IPS DF 4.7 (cell line): ENCODE data around the gene AIMP1.

Source experiments
- DNase-seq: peaks from one replicate; pipeline ENCODE4 v3.0.0-alpha.2; 2013; ENCODE audit warnings: low spot score; ENCODE audit errors: extremely low read depth

AIMP1 gene

DNA sequence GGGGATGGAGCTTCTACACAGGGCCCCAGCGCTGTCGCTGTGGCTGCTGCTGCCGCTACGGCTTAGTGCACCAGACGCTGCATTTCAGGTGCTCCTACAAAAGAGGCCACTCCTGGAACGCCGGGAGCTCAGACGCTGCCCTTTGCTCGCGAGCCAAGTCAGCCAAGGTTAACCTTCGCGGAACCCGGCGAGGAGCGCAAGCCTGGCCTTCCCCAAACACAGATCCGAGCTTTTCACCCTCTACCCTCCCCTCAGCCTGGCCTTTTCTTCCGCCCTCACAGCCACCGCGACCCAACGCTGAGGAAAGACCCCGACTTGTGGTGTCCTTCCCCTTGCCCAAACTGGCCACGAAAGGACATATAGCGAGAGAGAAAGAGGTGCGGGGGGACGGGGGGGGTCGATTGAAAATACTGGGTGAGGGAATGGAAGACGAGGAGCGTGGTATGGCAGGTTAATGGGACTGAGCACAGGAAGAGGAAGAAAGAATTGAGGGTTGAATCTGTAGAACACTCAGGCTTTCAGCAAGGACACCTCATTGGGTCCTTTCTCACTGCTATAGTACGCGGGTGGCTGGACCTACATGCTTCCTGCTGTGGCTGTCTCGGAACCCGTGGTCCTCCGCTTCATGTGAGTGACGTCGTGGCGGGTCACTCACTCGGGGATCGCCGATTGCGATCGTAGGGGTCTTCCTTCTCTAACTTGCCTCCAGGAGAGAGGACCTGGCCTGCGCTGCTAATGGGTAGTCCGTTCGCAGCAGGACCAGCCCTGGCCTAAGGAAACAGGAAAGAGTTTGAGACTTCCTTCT lies at the start of gene AIMP1, which contains the start of gene TBCK:
TSS of gene AIMP1 (plus strand) at position 583 of the 805 bp plus-strand sequence. CDS start 8,460 bp downstream, outside the sequence.
TSS of gene TBCK (minus strand) at position 242 of the 805 bp plus-strand sequence. CDS start 7,249 bp downstream, outside the sequence.
- peak; percentile 71 for DNase-seq

DNA sequence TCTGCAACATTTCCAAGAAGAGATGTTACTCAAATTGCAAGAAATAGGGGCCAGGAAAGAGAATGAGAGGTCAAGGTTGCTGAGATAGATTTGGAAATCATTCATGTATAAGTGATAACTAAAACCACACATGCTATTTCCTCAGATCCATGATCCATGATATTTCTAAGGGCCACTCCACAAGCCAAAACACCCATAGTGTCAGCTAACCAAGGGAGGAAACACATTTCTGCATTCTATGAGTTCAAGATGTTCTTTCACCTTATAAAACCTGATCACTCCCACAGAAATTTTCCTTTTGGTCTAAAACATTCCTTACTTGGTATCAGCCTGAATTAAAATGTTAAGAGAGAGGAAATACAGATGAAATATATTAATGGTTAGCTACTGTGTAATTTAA lies 47.6 kb upstream of the AIMP1 start:
- DNase-seq = no peak

DNA sequence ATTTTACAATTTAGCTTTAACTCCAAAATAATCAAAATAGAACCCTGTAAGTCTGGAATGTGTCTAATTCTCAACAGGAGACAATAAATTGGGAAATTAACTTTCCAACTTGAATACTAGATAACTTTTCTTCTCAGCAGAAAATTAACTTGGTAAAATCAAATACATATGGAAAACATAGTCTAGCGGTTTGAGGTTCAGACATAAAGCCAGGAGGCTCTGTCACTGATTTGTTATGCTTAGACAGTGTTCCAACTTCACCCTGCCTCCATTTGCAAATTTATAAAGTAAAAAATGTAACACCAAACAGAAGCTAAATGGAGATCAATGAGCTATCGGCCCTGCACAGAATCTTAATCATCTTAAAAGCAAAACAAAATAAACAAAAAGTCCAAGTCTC lies 46.6 kb upstream of the AIMP1 start:
- no peak for DNase-seq

- DNase-seq = no peak
Observed at GRCh38 chr4:106270736-106271135, 45.6 kb upstream of the AIMP1 start.

- no peak for DNase-seq
Observed at GRCh38 chr4:106273831-106274230, 42.5 kb upstream of the AIMP1 start.

GRCh38 chr4:106277140-106277675 lies 39.1 kb upstream of the AIMP1 start:
- no peak for DNase-seq

- no peak for DNase-seq
Observed at GRCh38 chr4:106284227-106284626, 32.1 kb upstream of the AIMP1 start.

- no peak for DNase-seq
Observed at GRCh38 chr4:106286611-106287010, 29.7 kb upstream of the AIMP1 start.

- DNase-seq = no peak
Observed at GRCh38 chr4:106287353-106287969, 28.9 kb upstream of the AIMP1 start.

DNA sequence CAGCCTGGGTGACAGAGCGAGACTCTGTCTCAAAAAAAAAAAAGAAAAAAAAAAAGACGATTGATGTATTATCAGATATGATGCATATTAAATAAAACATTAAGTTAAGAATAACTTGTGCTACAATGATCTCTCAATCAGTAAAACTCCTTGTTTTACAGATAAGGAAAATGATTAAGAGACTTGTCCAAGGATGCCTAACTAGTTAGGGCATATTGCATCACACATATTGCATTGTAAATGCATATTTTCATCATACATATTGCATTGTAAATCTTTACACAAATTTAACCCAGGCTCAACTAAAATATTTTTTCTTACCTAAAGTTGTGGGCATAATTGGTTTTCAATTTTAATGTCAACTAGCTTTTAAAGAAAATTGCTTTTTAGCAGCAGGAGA lies 26.6 kb upstream of the AIMP1 start:
- no peak for DNase-seq

- DNase-seq = no peak
Observed at GRCh38 chr4:106291678-106292077, 24.7 kb upstream of the AIMP1 start.

DNA sequence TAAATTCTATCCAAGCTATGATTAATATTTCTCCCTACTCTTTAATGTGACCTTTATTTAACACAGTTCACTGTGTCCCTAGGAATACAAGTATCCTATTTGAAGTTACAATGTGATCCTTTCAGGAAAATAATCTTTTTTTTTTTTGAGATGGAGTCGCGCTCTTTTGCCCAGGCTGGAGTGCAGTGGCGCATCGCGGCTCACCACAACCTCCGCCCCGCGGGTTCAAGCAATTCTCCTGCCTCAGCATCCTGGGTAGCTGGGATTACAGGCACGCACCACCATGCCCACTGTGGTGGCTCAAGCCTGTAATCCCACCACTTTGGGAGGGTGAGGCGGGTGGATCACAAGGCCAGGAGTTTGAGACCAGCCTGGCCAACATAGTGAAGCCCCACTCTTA lies 22.3 kb upstream of the AIMP1 start:
- DNase-seq = no peak

DNA sequence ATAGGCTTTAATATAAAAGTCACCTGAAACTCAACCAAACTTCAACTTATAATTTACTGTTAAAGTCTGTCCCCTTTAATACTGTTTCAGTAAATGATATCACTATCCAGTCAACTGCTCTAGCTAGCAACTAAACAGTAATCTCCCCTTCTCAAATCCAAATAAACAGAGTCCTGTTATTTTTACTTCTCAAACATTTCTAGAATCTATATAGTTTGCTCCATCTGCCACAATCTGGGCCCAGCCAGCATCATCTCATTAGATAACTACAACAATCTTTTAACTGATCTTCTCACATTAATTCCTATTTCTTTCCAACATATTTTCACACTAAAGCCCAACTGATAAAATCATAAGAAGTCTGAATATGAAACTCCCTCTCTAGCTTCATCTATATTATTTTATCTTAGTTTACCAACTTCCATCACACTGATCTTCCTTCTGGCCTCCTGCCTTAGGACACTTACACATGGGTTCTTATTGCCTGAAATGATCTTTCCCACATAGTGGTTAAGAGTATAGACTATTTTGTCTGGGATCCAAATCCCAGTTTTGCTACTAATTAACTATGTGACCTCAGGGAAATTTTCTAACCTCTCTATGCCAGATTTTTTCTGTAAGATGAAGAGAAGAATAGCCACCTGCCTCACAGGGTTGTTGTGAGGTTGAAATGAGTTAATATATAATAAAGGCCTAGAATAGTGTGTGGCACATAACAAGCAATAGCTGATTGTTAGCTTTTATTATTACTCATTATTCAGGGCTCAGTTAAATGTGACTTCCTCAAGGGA lies 18.9 kb upstream of the AIMP1 start:
- no peak for DNase-seq

DNA sequence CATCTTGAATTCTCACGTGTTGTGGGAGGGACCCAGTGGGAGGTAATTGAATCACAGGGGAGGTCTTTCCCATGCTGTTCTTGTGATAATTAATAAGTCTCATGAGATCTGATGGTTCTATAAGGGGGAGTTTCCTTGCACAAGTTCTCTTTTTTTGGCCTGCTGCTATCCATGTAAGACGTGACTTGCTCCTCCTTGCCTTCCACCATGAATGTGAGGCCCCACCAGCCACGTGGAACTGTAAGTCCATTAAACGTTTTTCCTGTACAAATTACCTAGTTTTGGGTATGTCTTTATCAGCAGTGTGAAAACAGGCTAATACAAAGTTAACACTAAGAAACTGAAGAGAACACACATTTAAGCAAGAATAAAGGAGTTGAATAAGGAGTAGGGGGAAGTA lies 16.4 kb upstream of the AIMP1 start:
- no peak for DNase-seq

DNA sequence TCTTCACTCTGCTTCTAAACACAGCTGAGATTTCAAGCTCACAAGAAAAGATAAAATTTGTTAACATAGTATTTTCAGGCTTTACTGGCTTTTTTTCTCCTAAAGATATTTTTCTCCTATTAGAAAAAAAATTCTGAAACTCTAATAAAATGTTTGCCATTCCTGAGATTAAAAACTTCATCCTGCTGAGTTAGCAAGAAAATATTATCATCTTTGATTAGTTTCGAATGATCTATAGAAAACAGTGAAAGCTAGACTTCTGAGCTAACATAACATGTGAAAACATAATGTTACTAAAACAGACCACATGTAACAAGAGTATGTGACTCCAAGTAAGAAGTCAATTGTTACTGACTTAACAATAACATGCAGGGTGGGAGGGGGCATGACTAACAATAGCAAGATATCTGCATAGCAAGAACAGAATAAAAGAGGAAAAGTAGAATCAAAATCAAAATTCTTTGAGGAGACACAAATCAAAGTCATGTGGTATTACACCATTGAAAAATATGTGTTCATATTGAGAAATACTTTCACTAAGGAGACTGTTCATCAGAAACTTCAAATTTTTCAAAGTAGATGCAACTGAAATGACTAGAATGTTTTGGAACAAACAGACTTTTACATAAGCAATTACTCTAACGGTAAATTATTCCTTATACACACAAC lies 14.8 kb upstream of the AIMP1 start:
- no peak for DNase-seq

- no peak for DNase-seq
Observed at GRCh38 chr4:106302062-106302438, 14.3 kb upstream of the AIMP1 start.

- no peak for DNase-seq
Observed at GRCh38 chr4:106303548-106304281, 12.6 kb upstream of the AIMP1 start.

DNA sequence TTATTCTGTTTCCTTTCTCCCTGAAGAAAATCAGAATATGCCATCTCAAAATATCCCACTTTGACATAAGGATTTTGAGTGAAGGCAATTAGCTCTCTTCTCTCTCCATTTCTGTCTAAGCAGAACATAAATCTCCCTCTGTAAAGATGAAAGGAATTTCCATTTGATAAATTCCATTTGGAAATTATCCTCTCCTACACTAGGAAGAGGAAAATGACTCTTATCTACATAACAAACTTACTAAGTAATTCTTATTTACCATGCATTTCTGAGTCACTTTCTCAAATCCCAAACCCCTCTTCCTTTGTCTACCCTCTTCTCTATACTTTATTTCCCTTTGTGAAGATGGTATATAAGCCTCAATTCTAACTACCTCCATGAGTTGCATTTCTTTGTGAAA lies 11.7 kb upstream of the AIMP1 start:
- DNase-seq = no peak

- DNase-seq = no peak
Observed at GRCh38 chr4:106305435-106306055, 10.8 kb upstream of the AIMP1 start.

GRCh38 chr4:106306561-106306960 lies 9.8 kb upstream of the AIMP1 start:
- DNase-seq = no peak
